ENCODE measurements around the gene GYS1. TPM values are rescaled to one million over a fixed set of nuclear protein-coding genes. Genes with fewer than 3 reads are reported as not detected.
A peak's percentile ranks its signal among the peaks of the same experiment; 100 is the strongest.

The GYS1 gene
- total and polyA plus RNA-seq, 2 experiments from 2014 or later: 15.9 to 28.9 TPM

DNA sequence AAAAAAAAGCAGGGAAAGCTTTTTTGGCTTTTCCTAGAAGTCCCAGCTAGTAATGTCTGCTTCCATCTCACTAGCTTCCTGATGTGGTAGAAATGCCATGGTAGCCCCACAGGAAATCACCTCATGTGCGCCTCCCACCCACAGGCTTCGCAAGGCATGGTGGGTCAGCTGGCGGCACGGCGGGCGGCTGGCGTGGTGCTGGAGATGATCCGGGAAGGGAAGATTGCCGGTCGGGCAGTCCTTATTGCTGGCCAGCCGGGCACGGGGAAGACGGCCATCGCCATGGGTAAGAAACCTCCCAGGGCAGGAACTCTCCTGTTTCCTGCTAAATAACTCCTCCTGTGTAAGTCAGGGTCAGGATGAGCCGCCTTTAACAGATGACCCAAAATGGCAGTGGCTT lies 11.0 kb upstream of the GYS1 start (continued):
- TF ChIP-seq REST (IDR thresholded peaks at IDR 0.05; ENCODE audit: unreplicated experiment): no peak

DNA sequence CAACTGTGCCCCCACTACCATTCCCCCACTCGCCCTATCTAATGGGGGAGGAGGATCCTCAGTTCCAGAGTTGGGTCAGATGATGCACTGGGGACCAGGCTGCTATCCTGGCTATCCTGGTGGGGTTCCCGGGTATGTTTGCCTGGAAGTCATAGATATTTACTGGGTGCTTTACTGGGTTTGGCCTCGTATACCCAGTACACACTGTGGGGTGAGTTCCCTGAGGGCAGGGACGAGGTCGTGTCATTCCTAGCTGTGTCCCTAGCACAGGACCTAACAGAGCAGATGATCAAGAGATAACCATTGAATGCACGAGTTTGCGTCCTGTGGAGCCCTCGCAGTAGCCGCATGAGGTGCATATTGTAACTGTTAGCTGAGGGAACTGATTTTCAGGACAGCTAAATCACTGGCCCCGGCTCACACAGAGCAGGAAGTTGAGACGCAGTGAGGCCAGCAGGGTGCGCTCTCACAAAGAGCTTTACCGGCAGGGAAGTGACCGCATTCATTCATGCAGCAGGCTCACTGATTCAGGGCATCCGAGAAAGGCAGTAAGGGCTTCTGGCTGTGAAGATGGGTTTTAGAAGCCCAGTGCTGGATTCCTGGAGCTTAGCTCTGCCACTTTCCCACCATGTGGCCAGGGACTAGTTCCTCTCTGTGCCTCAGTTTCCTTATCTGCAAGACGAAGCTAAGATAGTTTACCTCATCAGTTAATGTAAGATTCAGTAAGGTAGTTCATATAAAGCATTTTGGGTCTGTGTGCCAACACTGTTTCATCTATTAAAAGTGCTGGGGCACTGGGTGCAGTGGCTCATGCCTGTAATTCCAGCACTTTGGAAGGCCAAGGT lies 6.6 kb upstream of the GYS1 start:
- Histone ChIP-seq H4K20me1 (replicated peaks; ENCODE audit: insufficient read depth) (peaks cover 17% of the 10 kb centered on the region), H3K4me3 (no peak overlapping the region), H3K4me2 (no peak overlapping the region), H2AFZ (no peak overlapping the region), H3F3A (replicated peaks; ENCODE audit: low read depth) (peaks cover 14% of the 10 kb centered on the region; the same call in 1 of the 2 replicates), H3K36me3 (ENCODE audit: insufficient read depth) (peaks cover 12% of the 10 kb centered on the region), H3K27me3 (ENCODE audit: insufficient read depth) (no peaks in the 10 kb centered on the region), H3K4me1 (ENCODE audit: insufficient read depth) (peaks cover 3% of the 10 kb centered on the region; the same call in 1 of the 2 replicates), H3K79me2 (replicated peaks; ENCODE audit: insufficient read depth) (peaks cover 41% of the 10 kb centered on the region), H3K9me2 (ENCODE audit: insufficient read depth) (no peaks in the 10 kb centered on the region), H3K27ac (ENCODE audit: low read depth) (no peak overlapping the region; the same call in 1 of the 2 replicates)
- Mint-ChIP-seq H3K27ac (peak overlapping the region; percentile 77), H3K4me3 (no peak overlapping the region), H3K9me3 (no peaks in the 10 kb centered on the region), H3K36me3 (ENCODE audit: low read depth) (peaks cover 35% of the 10 kb centered on the region), H3K27me3 (ENCODE audit: insufficient read depth, low read depth, poor library complexity) (peaks cover 10% of the 10 kb centered on the region), H3K4me1 (peaks cover 23% of the 10 kb centered on the region)
- TF ChIP-seq ETS1 (IDR thresholded peaks at IDR 0.05) (peak; percentile 57; the same call in 1 of the 2 replicates), NANOG (IDR thresholded peaks at IDR 0.05; ENCODE audit: borderline replicate concordance) (no peak), CTCF (conservative IDR thresholded peaks at IDR 0.05; ENCODE audit: low read depth in 2 of 2) (peak; percentile 85 to 94)
- DNase-seq (ENCODE audit: low spot score): peak; percentile 92
- ATAC-seq: peak; percentile 94
